Neural crest cell (in vitro differentiated cells): Measurements from ENCODE around the gene MYH15. TPM values are rescaled to one million over a fixed set of nuclear protein-coding genes. Genes with fewer than 3 reads are reported as not detected.

ENCODE experiments used
- DNase-seq: peaks from one replicate; pipeline ENCODE4 v3.0.0; 2021; ENCODE audit warnings: low read depth, mixed read lengths, low spot score
- H3K27ac Mint-ChIP-seq: one replicate; pipeline ENCODE4 v1.8.0; 2021; ENCODE audit warnings: mild to moderate bottlenecking, mixed read lengths; ENCODE audit not compliant: unreplicated experiment
- H3K27me3 Mint-ChIP-seq: 2 replicates; pipeline ENCODE4 v1.8.0; 2021; ENCODE audit warnings: low read depth, mild to moderate bottlenecking, mixed read lengths
- H3K36me3 Mint-ChIP-seq: 2 replicates; pipeline ENCODE4 v1.8.0; 2021; ENCODE audit warnings: low read depth, mild to moderate bottlenecking, mixed read lengths
- H3K4me1 Mint-ChIP-seq: 2 replicates; pipeline ENCODE4 v1.8.0; 2021; ENCODE audit warnings: mixed read lengths
- H3K4me3 Mint-ChIP-seq: one replicate; pipeline ENCODE4 v1.8.0; 2021; ENCODE audit warnings: mild to moderate bottlenecking, mixed read lengths
- H3K9me3 Mint-ChIP-seq: 2 replicates; pipeline ENCODE4 v1.8.0; 2021; ENCODE audit warnings: mixed read lengths
- total RNA-seq: library from RNA; stranded (reverse); gene quantifications from 2 replicates; pipeline ENCODE4 v1.2.1, GENCODE V29; 2021
- TF ChIP-seq, protein P1 (sequence below): fragments of 200-600 bp; sonication (generic); conservative IDR thresholded peaks from 2 replicates; pipeline ENCODE4 v1.5.0; 2021; ENCODE audit warnings: antibody characterized with exemption, mild to moderate bottlenecking

Gene MYH15
- total RNA-seq, 1 donor from 2014 or later, result 0.16 TPM

DNA sequence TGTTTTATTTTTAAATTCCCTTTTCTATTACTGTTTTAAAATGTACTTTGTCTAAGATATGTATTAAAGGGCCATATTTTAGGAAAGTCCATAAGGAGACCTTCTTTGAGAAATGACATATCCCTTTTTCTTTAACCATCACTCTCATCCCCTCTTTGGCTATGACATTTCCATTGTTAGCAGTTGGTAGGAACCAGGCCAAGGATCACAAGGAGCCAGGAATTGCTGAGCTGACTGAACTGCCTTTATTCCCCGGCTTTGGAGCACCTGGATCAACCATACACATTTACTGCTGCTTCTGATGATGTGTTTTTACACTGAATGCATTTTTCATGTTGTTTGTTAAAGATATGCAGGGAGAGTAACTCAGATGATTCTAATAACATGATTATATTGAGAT lies 134.4 kb downstream of the MYH15 start:
- TF ChIP-seq, protein P1, sequence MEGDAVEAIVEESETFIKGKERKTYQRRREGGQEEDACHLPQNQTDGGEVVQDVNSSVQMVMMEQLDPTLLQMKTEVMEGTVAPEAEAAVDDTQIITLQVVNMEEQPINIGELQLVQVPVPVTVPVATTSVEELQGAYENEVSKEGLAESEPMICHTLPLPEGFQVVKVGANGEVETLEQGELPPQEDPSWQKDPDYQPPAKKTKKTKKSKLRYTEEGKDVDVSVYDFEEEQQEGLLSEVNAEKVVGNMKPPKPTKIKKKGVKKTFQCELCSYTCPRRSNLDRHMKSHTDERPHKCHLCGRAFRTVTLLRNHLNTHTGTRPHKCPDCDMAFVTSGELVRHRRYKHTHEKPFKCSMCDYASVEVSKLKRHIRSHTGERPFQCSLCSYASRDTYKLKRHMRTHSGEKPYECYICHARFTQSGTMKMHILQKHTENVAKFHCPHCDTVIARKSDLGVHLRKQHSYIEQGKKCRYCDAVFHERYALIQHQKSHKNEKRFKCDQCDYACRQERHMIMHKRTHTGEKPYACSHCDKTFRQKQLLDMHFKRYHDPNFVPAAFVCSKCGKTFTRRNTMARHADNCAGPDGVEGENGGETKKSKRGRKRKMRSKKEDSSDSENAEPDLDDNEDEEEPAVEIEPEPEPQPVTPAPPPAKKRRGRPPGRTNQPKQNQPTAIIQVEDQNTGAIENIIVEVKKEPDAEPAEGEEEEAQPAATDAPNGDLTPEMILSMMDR, result no peak
- H3K27me3 Mint-ChIP-seq, result no peaks in the 10 kb centered on the region
- DNase-seq, result no peak
- peaks cover 2% of the 10 kb centered on the region for H3K9me3 Mint-ChIP-seq
- H3K4me3 Mint-ChIP-seq, result no peak overlapping the region
- H3K27ac Mint-ChIP-seq, result no peak overlapping the region
- no peaks in the 10 kb centered on the region for H3K4me1 Mint-ChIP-seq
- no peaks in the 10 kb centered on the region for H3K36me3 Mint-ChIP-seq

DNA sequence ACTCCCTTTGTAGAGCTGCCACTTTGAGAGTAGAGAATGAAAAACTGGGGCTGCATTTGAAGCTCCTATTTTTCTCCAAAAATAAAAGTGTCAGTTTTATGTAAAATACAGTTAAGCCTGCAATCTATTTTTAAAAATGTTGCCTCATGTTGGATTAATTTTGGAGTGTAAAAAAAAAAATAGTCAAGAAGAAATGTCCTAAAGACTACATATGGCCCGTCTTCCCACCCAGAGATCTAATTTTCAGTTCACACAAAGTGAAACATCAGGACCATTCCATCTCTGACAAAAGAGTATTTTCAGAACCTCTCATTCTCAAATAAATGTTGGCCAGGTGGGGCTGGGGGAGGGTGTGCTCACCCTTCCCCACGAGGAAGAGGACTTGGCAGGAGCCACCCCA lies 151.4 kb downstream of the MYH15 start:
- TF ChIP-seq, protein P1, result no peak
- Mint-ChIP-seq H3K36me3 (no peaks in the 10 kb centered on the region), H3K9me3 (peaks cover 2% of the 10 kb centered on the region), H3K27ac (no peak overlapping the region), H3K4me3 (no peak overlapping the region), H3K4me1 (no peaks in the 10 kb centered on the region), H3K27me3 (no peaks in the 10 kb centered on the region)
- no peak for DNase-seq

DNA sequence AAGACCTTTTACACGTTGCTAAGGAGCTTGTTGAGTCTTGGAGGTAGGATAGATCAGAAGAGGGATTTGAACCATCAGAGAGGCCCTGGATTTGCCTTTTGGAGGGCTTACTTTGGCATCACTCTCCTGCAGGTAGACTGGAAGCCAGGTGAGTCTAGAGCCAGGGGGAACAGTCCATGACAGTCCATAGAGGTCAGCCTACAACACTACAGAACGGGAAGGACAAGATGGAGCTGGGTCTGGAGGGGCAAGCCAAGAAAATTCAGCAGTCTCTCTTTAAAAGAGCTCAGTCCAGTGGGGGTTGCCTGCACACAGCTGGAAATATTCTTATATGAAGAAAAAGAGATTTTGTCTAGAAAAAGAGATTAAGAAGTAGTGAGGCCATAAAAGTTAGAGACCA lies 153.4 kb downstream of the MYH15 start:
- H3K9me3 Mint-ChIP-seq, result peaks cover 2% of the 10 kb centered on the region
- no peak overlapping the region for H3K27ac Mint-ChIP-seq
- no peaks in the 10 kb centered on the region for H3K36me3 Mint-ChIP-seq
- H3K4me1 Mint-ChIP-seq, result no peaks in the 10 kb centered on the region
- TF ChIP-seq, protein P1, result no peak
- no peaks in the 10 kb centered on the region for H3K27me3 Mint-ChIP-seq
- DNase-seq, result no peak
- no peak overlapping the region for H3K4me3 Mint-ChIP-seq

DNA sequence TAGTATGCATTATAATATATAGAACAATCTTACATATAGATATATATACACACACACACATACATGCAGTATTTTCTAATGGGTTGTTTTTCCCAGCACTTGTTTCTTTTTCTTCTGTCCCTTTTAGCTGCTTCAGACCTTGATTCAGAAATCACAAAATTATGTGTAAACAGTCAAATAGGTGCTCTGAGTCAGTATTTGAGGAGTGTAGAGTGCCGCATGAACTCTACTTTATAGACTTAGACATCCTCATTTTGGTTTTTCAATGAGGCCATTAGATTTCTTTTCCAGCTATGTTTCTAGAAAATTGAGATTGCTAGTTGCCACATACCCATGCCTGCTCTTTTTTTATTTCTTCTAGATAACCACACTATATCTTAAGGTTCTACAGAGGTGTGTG lies 155.8 kb downstream of the MYH15 start:
- H3K4me1 Mint-ChIP-seq, result no peaks in the 10 kb centered on the region
- TF ChIP-seq, protein P1, result no peak

DNA sequence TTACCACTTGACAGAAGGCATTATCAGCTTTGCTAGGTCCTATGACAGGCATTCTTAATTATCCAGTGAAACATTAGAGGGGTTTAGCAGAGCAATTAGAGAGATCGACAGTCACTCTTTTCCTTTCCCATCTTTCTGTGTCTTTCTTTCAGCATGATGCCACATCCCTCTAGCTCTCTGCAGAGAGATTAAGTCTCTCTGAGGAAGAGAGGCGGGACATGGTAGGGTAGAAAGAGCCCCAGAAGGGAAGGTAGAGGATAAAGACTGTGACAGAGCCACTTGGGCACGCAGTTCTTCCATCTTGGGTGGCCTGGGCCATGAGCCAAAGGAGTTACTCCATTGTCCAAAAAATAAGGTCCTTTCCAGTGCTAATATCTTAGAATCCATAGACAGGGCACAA lies 158.2 kb downstream of the MYH15 start:
- no peaks in the 10 kb centered on the region for H3K9me3 Mint-ChIP-seq
- no peaks in the 10 kb centered on the region for H3K27me3 Mint-ChIP-seq
- no peak overlapping the region for H3K4me3 Mint-ChIP-seq
- no peaks in the 10 kb centered on the region for H3K4me1 Mint-ChIP-seq
- no peak overlapping the region for H3K27ac Mint-ChIP-seq
- no peak for DNase-seq
- TF ChIP-seq, protein P1, result no peak
- H3K36me3 Mint-ChIP-seq, result no peaks in the 10 kb centered on the region

More for the DNA sequence above, 155.8 kb downstream of the MYH15 start:
- Mint-ChIP-seq H3K27ac (no peak overlapping the region), H3K27me3 (no peaks in the 10 kb centered on the region), H3K4me3 (no peak overlapping the region), H3K9me3 (peaks cover 2% of the 10 kb centered on the region), H3K36me3 (no peaks in the 10 kb centered on the region)
- no peak for DNase-seq
